Activated CD4-positive, alpha-beta T cell treated with anti-CD3 and anti-CD28 coated beads, Interleukin-2, amount 50 U/mL, for 4 hours (primary cell): ENCODE data around the gene CTAGE9.
"Not testable (repeated sequence)": the region's sequence is repeated elsewhere in the genome, so short reads cannot be mapped to it uniquely, and the experiment has no call there.

Experiments
- DNase-seq, 2 experiments: peaks; one replicate each; pipeline ENCODE4 v3.0.0-alpha.2; 2020

The CTAGE9 gene

GRCh38 chr6:131710917-131711316 lies at the start of gene CTAGE9:
Gene CTAGE9, minus strand, starts transcription at chr6:131711017. Its CDS starts 0 bp downstream, at chr6:131711017.
- DNase-seq: not testable (repeated sequence)

- no peak for DNase-seq
Measured at GRCh38 chr6:131758920-131759319, 48.1 kb upstream of the CTAGE9 start.

- no peak for DNase-seq
Measured at GRCh38 chr6:131756039-131756438, 45.2 kb upstream of the CTAGE9 start.

GRCh38 chr6:131755597-131755996 lies 44.8 kb upstream of the CTAGE9 start:
- no peak for DNase-seq

GRCh38 chr6:131754715-131755567 lies 44.1 kb upstream of the CTAGE9 start:
- no peak for DNase-seq

- DNase-seq: no peak
Measured at GRCh38 chr6:131754088-131754487, 43.3 kb upstream of the CTAGE9 start.

- DNase-seq: not testable (repeated sequence)
Measured at GRCh38 chr6:131751012-131751715, 40.3 kb upstream of the CTAGE9 start.

GRCh38 chr6:131749023-131749422 lies 38.2 kb upstream of the CTAGE9 start:
- no peak for DNase-seq

GRCh38 chr6:131747821-131748353 lies 37.1 kb upstream of the CTAGE9 start:
- DNase-seq: no peak

GRCh38 chr6:131745476-131745875 lies 34.7 kb upstream of the CTAGE9 start:
- DNase-seq: no peak

- DNase-seq: no peak
Measured at GRCh38 chr6:131744432-131745287, 33.8 kb upstream of the CTAGE9 start.

- DNase-seq: no peak
Measured at GRCh38 chr6:131741688-131742393, 31.0 kb upstream of the CTAGE9 start.

- no peak for DNase-seq
Measured at GRCh38 chr6:131740161-131740560, 29.3 kb upstream of the CTAGE9 start.

- no peak for DNase-seq
Measured at GRCh38 chr6:131739136-131739535, 28.3 kb upstream of the CTAGE9 start.

GRCh38 chr6:131736811-131737210 lies 26.0 kb upstream of the CTAGE9 start:
- no peak for DNase-seq

- no peak for DNase-seq
Measured at GRCh38 chr6:131736003-131736596, 25.3 kb upstream of the CTAGE9 start.

- no peak for DNase-seq
Measured at GRCh38 chr6:131733376-131734016, 22.7 kb upstream of the CTAGE9 start.

GRCh38 chr6:131731224-131731623 lies 20.4 kb upstream of the CTAGE9 start:
- DNase-seq: no peak

GRCh38 chr6:131730264-131730663 lies 19.4 kb upstream of the CTAGE9 start:
- no peak for DNase-seq

- DNase-seq: no peak
Measured at GRCh38 chr6:131729550-131729949, 18.7 kb upstream of the CTAGE9 start.

- no peak for DNase-seq
Measured at GRCh38 chr6:131728296-131728939, 17.6 kb upstream of the CTAGE9 start.
